ENCODE data around the gene ADAMTS15. TPM values are rescaled to one million over a fixed set of nuclear protein-coding genes. Genes with fewer than 3 reads are reported as not detected.
"Not testable (repeated sequence)": the region's sequence is repeated elsewhere in the genome, so short reads cannot be mapped to it uniquely, and the experiment has no call there.

ADAMTS15 gene
- total RNA-seq, 1 donor from 2014 or later: 81.6 TPM

GRCh38 chr11:130436171-130436570 lies 12.3 kb upstream of the ADAMTS15 start:
- no peaks in the 10 kb centered on the region for H3K9me3 Mint-ChIP-seq (ENCODE audit: unreplicated experiment)
- no peaks in the 10 kb centered on the region for H3K36me3 Mint-ChIP-seq (ENCODE audit: unreplicated experiment)
- peaks cover 1% of the 10 kb centered on the region for H3K27me3 Mint-ChIP-seq (ENCODE audit: unreplicated experiment)
- peak overlapping the region; percentile 59 for H3K27ac Mint-ChIP-seq (ENCODE audit: unreplicated experiment)
- TF ChIP-seq, protein P1, sequence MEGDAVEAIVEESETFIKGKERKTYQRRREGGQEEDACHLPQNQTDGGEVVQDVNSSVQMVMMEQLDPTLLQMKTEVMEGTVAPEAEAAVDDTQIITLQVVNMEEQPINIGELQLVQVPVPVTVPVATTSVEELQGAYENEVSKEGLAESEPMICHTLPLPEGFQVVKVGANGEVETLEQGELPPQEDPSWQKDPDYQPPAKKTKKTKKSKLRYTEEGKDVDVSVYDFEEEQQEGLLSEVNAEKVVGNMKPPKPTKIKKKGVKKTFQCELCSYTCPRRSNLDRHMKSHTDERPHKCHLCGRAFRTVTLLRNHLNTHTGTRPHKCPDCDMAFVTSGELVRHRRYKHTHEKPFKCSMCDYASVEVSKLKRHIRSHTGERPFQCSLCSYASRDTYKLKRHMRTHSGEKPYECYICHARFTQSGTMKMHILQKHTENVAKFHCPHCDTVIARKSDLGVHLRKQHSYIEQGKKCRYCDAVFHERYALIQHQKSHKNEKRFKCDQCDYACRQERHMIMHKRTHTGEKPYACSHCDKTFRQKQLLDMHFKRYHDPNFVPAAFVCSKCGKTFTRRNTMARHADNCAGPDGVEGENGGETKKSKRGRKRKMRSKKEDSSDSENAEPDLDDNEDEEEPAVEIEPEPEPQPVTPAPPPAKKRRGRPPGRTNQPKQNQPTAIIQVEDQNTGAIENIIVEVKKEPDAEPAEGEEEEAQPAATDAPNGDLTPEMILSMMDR (IDR thresholded peaks at IDR 0.05): no peak
- peaks cover 9% of the 10 kb centered on the region for H3K4me1 Mint-ChIP-seq (ENCODE audit: unreplicated experiment)
- no peak overlapping the region for H3K4me3 Mint-ChIP-seq (ENCODE audit: unreplicated experiment)
- DNase-seq (ENCODE audit: extremely low spot score, unreplicated experiment): no peak

DNA sequence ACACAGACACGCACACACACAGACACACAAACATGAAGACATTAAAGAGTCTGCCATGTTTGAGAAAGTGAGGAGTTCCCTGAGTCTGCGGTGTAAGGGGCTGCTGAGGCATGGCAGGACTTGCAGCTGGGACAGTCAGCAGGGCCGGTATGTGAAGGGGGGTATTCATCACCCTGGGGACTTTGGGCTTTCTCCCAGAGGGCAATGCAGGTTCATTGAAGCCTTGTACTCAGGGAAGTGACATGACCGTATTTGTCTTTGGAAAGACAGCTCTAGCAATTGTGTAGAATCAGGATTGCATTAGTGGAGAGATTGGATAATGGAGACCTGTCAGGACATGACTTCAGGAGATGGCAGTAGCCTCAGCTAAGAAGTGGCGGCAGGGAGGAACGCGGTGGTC lies 10.6 kb upstream of the ADAMTS15 start:
- TF ChIP-seq, protein P1 (IDR thresholded peaks at IDR 0.05): no peak
- Mint-ChIP-seq H3K9me3 (ENCODE audit: unreplicated experiment) (no peaks in the 10 kb centered on the region), H3K27ac (ENCODE audit: unreplicated experiment) (no peak overlapping the region), H3K4me3 (ENCODE audit: unreplicated experiment) (no peak overlapping the region), H3K36me3 (ENCODE audit: unreplicated experiment) (no peaks in the 10 kb centered on the region), H3K4me1 (ENCODE audit: unreplicated experiment) (peaks cover 9% of the 10 kb centered on the region), H3K27me3 (ENCODE audit: unreplicated experiment) (no peaks in the 10 kb centered on the region)
- DNase-seq (ENCODE audit: extremely low spot score, unreplicated experiment): no peak

GRCh38 chr11:130438401-130439159 lies 9.9 kb upstream of the ADAMTS15 start:
- not testable (repeated sequence) for H3K9me3 Mint-ChIP-seq (ENCODE audit: unreplicated experiment); H3K27ac Mint-ChIP-seq (ENCODE audit: unreplicated experiment)

DNA sequence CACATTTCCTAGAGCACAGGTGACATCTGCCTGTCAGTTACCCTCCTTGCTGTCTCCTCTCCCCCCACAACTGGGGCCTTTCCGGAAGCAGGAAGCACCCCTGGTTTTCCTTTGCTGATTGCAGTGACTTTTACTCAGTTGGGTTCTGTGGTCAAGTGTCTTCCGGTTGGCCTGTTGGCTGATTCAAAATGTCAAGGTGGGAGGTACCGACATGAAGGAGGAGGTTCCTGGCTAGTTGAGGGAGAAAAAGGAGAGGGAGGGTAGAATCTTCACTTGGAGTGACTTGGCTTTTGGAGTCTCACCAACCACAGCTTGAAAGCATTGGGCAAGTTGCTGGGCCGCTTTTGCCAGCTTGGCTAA lies 9.3 kb upstream of the ADAMTS15 start:
- no peaks in the 10 kb centered on the region for H3K9me3 Mint-ChIP-seq (ENCODE audit: unreplicated experiment)
- H3K36me3 Mint-ChIP-seq (ENCODE audit: unreplicated experiment): no peaks in the 10 kb centered on the region
- no peak for DNase-seq (ENCODE audit: extremely low spot score, unreplicated experiment)
- H3K4me1 Mint-ChIP-seq (ENCODE audit: unreplicated experiment): peaks cover 9% of the 10 kb centered on the region
- no peak overlapping the region for H3K27ac Mint-ChIP-seq (ENCODE audit: unreplicated experiment)
- no peaks in the 10 kb centered on the region for H3K27me3 Mint-ChIP-seq (ENCODE audit: unreplicated experiment)
- TF ChIP-seq, protein P1 (IDR thresholded peaks at IDR 0.05): no peak
- H3K4me3 Mint-ChIP-seq (ENCODE audit: unreplicated experiment): no peak overlapping the region

More at GRCh38 chr11:130438401-130439159, 9.9 kb upstream of the ADAMTS15 start:
- not testable (repeated sequence) for H3K4me1 Mint-ChIP-seq (ENCODE audit: unreplicated experiment); DNase-seq (ENCODE audit: extremely low spot score, unreplicated experiment); H3K27me3 Mint-ChIP-seq (ENCODE audit: unreplicated experiment); H3K4me3 Mint-ChIP-seq (ENCODE audit: unreplicated experiment); H3K36me3 Mint-ChIP-seq (ENCODE audit: unreplicated experiment)

- TF ChIP-seq, protein P1 (IDR thresholded peaks at IDR 0.05): no peak
- no peak for DNase-seq (ENCODE audit: extremely low spot score, unreplicated experiment)
- Mint-ChIP-seq H3K9me3 (ENCODE audit: unreplicated experiment) (no peaks in the 10 kb centered on the region), H3K36me3 (ENCODE audit: unreplicated experiment) (no peaks in the 10 kb centered on the region), H3K4me1 (ENCODE audit: unreplicated experiment) (peaks cover 9% of the 10 kb centered on the region), H3K27me3 (ENCODE audit: unreplicated experiment) (no peaks in the 10 kb centered on the region), H3K27ac (ENCODE audit: unreplicated experiment) (no peak overlapping the region), H3K4me3 (ENCODE audit: unreplicated experiment) (no peak overlapping the region)
Measured at GRCh38 chr11:130439876-130440275, 8.6 kb upstream of the ADAMTS15 start.

Data from osteocyte (in vitro differentiated cells).